ENCODE measurements around the gene EID1.

The EID1 gene

GRCh38 chr15:48871542-48871941, 6.4 kb upstream of the EID1 start:
- Histone ChIP-seq H3K27me3 (ENCODE audit: control insufficient read depth, insufficient read depth, low read length) (no peaks in the 10 kb centered on the region), H3K27ac (ENCODE audit: low read depth, low read length) (no peak overlapping the region), H3K9me3 (ENCODE audit: control insufficient read depth, insufficient read depth, low read length) (no peaks in the 10 kb centered on the region), H3K4me3 (ENCODE audit: low read depth, low read length) (no peak overlapping the region), H3K9ac (ENCODE audit: low read depth, low read length) (no peak overlapping the region), H3K4me1 (ENCODE audit: control insufficient read depth, insufficient read depth, low read length) (no peaks in the 10 kb centered on the region), H3K36me3 (ENCODE audit: control insufficient read depth, insufficient read depth, low read length) (no peaks in the 10 kb centered on the region)

GRCh38 chr15:48872632-48873031, 5.3 kb upstream of the EID1 start:
- Histone ChIP-seq H3K9ac (ENCODE audit: low read depth, low read length) (no peak overlapping the region), H3K27ac (ENCODE audit: low read depth, low read length) (no peak overlapping the region), H3K27me3 (ENCODE audit: control insufficient read depth, insufficient read depth, low read length) (no peaks in the 10 kb centered on the region), H3K36me3 (ENCODE audit: control insufficient read depth, insufficient read depth, low read length) (no peaks in the 10 kb centered on the region), H3K4me1 (ENCODE audit: control insufficient read depth, insufficient read depth, low read length) (no peaks in the 10 kb centered on the region; the same call in 1 of the 2 replicates), H3K9me3 (ENCODE audit: control insufficient read depth, insufficient read depth, low read length) (no peaks in the 10 kb centered on the region), H3K4me3 (ENCODE audit: low read depth, low read length) (no peak overlapping the region)

GRCh38 chr15:48875241-48875960, 2.5 kb upstream of the EID1 start:
- H3K27me3 ChIP-seq (ENCODE audit: control insufficient read depth, insufficient read depth, low read length): no peaks in the 10 kb centered on the region
- no peak overlapping the region for H3K27ac ChIP-seq (ENCODE audit: low read depth, low read length)
- peaks cover 7% of the 10 kb centered on the region for H3K36me3 ChIP-seq (ENCODE audit: control insufficient read depth, insufficient read depth, low read length)
- no peak overlapping the region for H3K9ac ChIP-seq (ENCODE audit: low read depth, low read length)
- H3K4me1 ChIP-seq (ENCODE audit: control insufficient read depth, insufficient read depth, low read length): peaks cover 17% of the 10 kb centered on the region
- H3K4me3 ChIP-seq (ENCODE audit: low read depth, low read length): no peak overlapping the region
- no peaks in the 10 kb centered on the region for H3K9me3 ChIP-seq (ENCODE audit: control insufficient read depth, insufficient read depth, low read length)

- Histone ChIP-seq H3K27ac (ENCODE audit: low read depth, low read length) (no peak overlapping the region), H3K4me3 (ENCODE audit: low read depth, low read length) (no peak overlapping the region), H3K4me1 (ENCODE audit: control insufficient read depth, insufficient read depth, low read length) (peaks cover 17% of the 10 kb centered on the region), H3K27me3 (ENCODE audit: control insufficient read depth, insufficient read depth, low read length) (no peaks in the 10 kb centered on the region), H3K36me3 (ENCODE audit: control insufficient read depth, insufficient read depth, low read length) (peaks cover 7% of the 10 kb centered on the region), H3K9me3 (ENCODE audit: control insufficient read depth, insufficient read depth, low read length) (no peaks in the 10 kb centered on the region), H3K9ac (ENCODE audit: low read depth, low read length) (no peak overlapping the region)
These were observed 1.9 kb upstream of the EID1 start for GRCh38 chr15:48876057-48876456.

GRCh38 chr15:48880070-48880634, 2.2 kb downstream of the EID1 start:
- Histone ChIP-seq H3K9ac (ENCODE audit: low read depth, low read length) (no peak overlapping the region), H3K4me1 (ENCODE audit: control insufficient read depth, insufficient read depth, low read length) (peaks cover 17% of the 10 kb centered on the region), H3K27ac (ENCODE audit: low read depth, low read length) (no peak overlapping the region), H3K36me3 (ENCODE audit: control insufficient read depth, insufficient read depth, low read length) (peaks cover 7% of the 10 kb centered on the region), H3K9me3 (ENCODE audit: control insufficient read depth, insufficient read depth, low read length) (no peaks in the 10 kb centered on the region), H3K4me3 (ENCODE audit: low read depth, low read length) (peak overlapping the region; percentile 98), H3K27me3 (ENCODE audit: control insufficient read depth, insufficient read depth, low read length) (no peaks in the 10 kb centered on the region)

- no peak overlapping the region for H3K27ac ChIP-seq (ENCODE audit: low read depth, low read length)
- no peaks in the 10 kb centered on the region for H3K27me3 ChIP-seq (ENCODE audit: control insufficient read depth, insufficient read depth, low read length)
- H3K9ac ChIP-seq (ENCODE audit: low read depth, low read length): no peak overlapping the region
- H3K9me3 ChIP-seq (ENCODE audit: control insufficient read depth, insufficient read depth, low read length): no peaks in the 10 kb centered on the region
- H3K36me3 ChIP-seq (ENCODE audit: control insufficient read depth, insufficient read depth, low read length): peaks cover 7% of the 10 kb centered on the region
- H3K4me1 ChIP-seq (ENCODE audit: control insufficient read depth, insufficient read depth, low read length): peaks cover 17% of the 10 kb centered on the region
- H3K4me3 ChIP-seq (ENCODE audit: low read depth, low read length): no peak overlapping the region
These were observed 5.8 kb downstream of the EID1 start for GRCh38 chr15:48883699-48884098.

- H3K27ac ChIP-seq (ENCODE audit: low read depth, low read length): no peak overlapping the region
- no peaks in the 10 kb centered on the region for H3K9me3 ChIP-seq (ENCODE audit: control insufficient read depth, insufficient read depth, low read length)
- no peaks in the 10 kb centered on the region for H3K36me3 ChIP-seq (ENCODE audit: control insufficient read depth, insufficient read depth, low read length)
- no peaks in the 10 kb centered on the region for H3K4me1 ChIP-seq (ENCODE audit: control insufficient read depth, insufficient read depth, low read length)
- H3K4me3 ChIP-seq (ENCODE audit: low read depth, low read length): no peak overlapping the region
- no peak overlapping the region for H3K9ac ChIP-seq (ENCODE audit: low read depth, low read length)
- H3K27me3 ChIP-seq (ENCODE audit: control insufficient read depth, insufficient read depth, low read length): no peaks in the 10 kb centered on the region
These were observed 9.2 kb downstream of the EID1 start for GRCh38 chr15:48887144-48887543.

GRCh38 chr15:48888191-48888590, 10.3 kb downstream of the EID1 start:
- Histone ChIP-seq H3K4me1 (ENCODE audit: control insufficient read depth, insufficient read depth, low read length) (no peaks in the 10 kb centered on the region), H3K9ac (ENCODE audit: low read depth, low read length) (no peak overlapping the region), H3K9me3 (ENCODE audit: control insufficient read depth, insufficient read depth, low read length) (no peaks in the 10 kb centered on the region), H3K4me3 (ENCODE audit: low read depth, low read length) (no peak overlapping the region), H3K36me3 (ENCODE audit: control insufficient read depth, insufficient read depth, low read length) (no peaks in the 10 kb centered on the region), H3K27ac (ENCODE audit: low read depth, low read length) (no peak overlapping the region), H3K27me3 (ENCODE audit: control insufficient read depth, insufficient read depth, low read length) (no peaks in the 10 kb centered on the region)

GRCh38 chr15:48888836-48889235, 10.9 kb downstream of the EID1 start:
- no peak overlapping the region for H3K4me3 ChIP-seq (ENCODE audit: low read depth, low read length)
- no peaks in the 10 kb centered on the region for H3K27me3 ChIP-seq (ENCODE audit: control insufficient read depth, insufficient read depth, low read length)
- no peaks in the 10 kb centered on the region for H3K36me3 ChIP-seq (ENCODE audit: control insufficient read depth, insufficient read depth, low read length)
- H3K4me1 ChIP-seq (ENCODE audit: control insufficient read depth, insufficient read depth, low read length): no peaks in the 10 kb centered on the region
- H3K27ac ChIP-seq (ENCODE audit: low read depth, low read length): no peak overlapping the region
- H3K9me3 ChIP-seq (ENCODE audit: control insufficient read depth, insufficient read depth, low read length): no peaks in the 10 kb centered on the region
- no peak overlapping the region for H3K9ac ChIP-seq (ENCODE audit: low read depth, low read length)

GRCh38 chr15:48889925-48890324, 12.0 kb downstream of the EID1 start:
- Histone ChIP-seq H3K4me3 (ENCODE audit: low read depth, low read length) (no peak overlapping the region), H3K36me3 (ENCODE audit: control insufficient read depth, insufficient read depth, low read length) (no peaks in the 10 kb centered on the region), H3K4me1 (ENCODE audit: control insufficient read depth, insufficient read depth, low read length) (no peaks in the 10 kb centered on the region), H3K9me3 (ENCODE audit: control insufficient read depth, insufficient read depth, low read length) (no peaks in the 10 kb centered on the region), H3K9ac (ENCODE audit: low read depth, low read length) (no peak overlapping the region), H3K27ac (ENCODE audit: low read depth, low read length) (no peak overlapping the region), H3K27me3 (ENCODE audit: control insufficient read depth, insufficient read depth, low read length) (no peaks in the 10 kb centered on the region)

- Histone ChIP-seq H3K4me1 (ENCODE audit: control insufficient read depth, insufficient read depth, low read length) (no peaks in the 10 kb centered on the region), H3K27ac (ENCODE audit: low read depth, low read length) (no peak overlapping the region), H3K9ac (ENCODE audit: low read depth, low read length) (no peak overlapping the region), H3K9me3 (ENCODE audit: control insufficient read depth, insufficient read depth, low read length) (no peaks in the 10 kb centered on the region), H3K27me3 (ENCODE audit: control insufficient read depth, insufficient read depth, low read length) (no peaks in the 10 kb centered on the region), H3K36me3 (ENCODE audit: control insufficient read depth, insufficient read depth, low read length) (no peaks in the 10 kb centered on the region), H3K4me3 (ENCODE audit: low read depth, low read length) (no peak overlapping the region)
These were observed 12.5 kb downstream of the EID1 start for GRCh38 chr15:48890375-48890972.

Data from HUES48 (cell line).